GM18517 (cell line): ENCODE data around the gene AAMP.

ENCODE experiments used
- ATAC-seq: cut with Tn5 transposase; IDR thresholded peaks from one replicate; pipeline ENCODE4 v1.9.1; 2021; ENCODE audit warnings: mild to moderate bottlenecking, moderate library complexity; ENCODE audit not compliant: unreplicated experiment

The AAMP gene

DNA sequence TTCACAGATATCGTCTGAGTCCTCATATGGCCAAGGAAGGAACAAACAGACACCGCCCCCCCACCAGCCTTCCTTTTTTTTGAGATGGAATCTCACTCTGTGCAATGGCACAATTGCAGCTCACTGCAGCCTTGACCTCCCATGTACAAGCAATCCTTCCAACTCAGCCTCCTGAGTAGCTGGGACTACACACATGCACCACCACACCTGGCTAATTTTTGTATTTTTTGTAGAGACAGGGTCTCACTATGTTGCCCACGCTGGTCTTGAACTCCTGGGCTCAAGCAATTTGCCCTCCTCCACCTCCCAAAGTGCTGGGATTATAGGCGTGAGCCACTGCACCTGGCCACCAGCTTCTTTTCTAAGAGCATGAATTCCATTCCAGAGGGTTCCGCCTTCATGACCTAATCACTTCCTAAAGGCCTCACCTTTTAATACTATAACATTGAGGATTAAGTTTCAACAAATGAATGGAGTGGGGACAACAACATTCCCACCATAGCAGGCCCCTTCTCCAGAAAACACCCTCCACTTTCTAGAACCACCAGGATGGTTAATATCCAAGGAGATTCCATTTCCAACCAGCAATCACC, 24.6 kb upstream of the AAMP start:
- no peak for ATAC-seq

- ATAC-seq, result no peak
Measured at GRCh38 chr2:218293715-218294429, 23.9 kb upstream of the AAMP start.

- peak; percentile 59 for ATAC-seq
Measured at GRCh38 chr2:218292048-218293014, 22.4 kb upstream of the AAMP start, which contains the start of gene TMBIM1. TMBIM1 (minus strand) TSS chr2:218292503; CDS start chr2:218282141, 10,362 bp downstream.

GRCh38 chr2:218291318-218292047, 21.5 kb upstream of the AAMP start:
- ATAC-seq, result no peak

- peak; percentile 50 for ATAC-seq
Measured at GRCh38 chr2:218290316-218291261, 20.7 kb upstream of the AAMP start.

DNA sequence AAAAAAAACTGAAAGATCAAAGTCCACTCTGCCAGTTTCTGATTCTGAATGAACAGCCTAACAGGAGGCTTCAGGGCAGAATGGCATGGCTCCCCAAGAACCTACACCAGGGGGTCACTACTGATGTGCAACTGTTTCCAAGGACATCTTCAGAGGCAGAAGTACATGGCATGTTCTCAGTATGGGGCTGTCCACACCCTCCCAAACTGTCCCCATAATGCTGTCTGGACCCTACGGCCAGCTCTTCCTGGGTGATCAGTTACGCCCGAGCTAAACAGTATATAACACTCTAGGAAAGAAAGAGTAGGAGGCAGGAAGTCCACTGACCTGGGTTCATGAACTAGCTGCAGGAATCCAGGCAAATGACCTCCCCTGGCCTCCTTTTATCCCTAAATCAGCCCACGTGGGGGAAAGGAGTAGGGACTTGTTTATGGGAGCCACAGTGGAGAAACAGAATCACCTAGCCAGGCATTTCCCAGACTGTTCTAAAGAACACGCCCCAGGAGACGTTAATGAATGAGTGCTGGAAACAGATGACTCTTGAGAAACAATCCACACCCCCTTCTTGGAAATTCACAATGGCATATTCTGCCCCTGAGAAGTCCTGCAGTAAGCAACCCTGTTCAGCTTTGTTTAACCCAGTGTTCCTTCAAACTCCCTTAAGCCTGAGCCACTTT, 19.8 kb upstream of the AAMP start:
- no peak for ATAC-seq

GRCh38 chr2:218286570-218287459, 16.9 kb upstream of the AAMP start:
- peak; percentile 62 for ATAC-seq

DNA sequence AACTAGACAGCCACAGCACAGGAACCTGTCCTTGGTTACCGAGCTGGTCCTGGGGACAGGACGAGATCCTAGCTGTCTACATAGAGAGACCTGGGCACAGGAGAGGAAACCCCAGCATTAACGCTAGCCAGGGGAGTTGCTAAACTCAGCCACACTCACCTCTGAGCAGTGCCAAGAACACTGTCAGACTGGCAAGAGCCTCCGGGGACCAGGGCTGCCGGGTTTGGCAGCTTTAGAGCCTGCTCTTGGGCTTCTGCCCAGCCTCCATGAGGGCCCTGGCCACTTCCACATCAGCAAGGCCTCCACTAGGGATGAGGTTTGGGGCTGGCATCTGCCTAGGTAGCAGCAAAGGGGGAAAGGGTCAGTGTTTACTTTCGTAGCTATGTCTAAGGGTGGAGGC, 15.7 kb upstream of the AAMP start:
- ATAC-seq, result no peak

- ATAC-seq, result peak; percentile 52
Measured at GRCh38 chr2:218284106-218284811, 14.3 kb upstream of the AAMP start.

GRCh38 chr2:218282173-218282991, 12.4 kb upstream of the AAMP start:
- ATAC-seq, result no peak

- ATAC-seq, result no peak
Measured at GRCh38 chr2:218281449-218281848, 11.5 kb upstream of the AAMP start.

DNA sequence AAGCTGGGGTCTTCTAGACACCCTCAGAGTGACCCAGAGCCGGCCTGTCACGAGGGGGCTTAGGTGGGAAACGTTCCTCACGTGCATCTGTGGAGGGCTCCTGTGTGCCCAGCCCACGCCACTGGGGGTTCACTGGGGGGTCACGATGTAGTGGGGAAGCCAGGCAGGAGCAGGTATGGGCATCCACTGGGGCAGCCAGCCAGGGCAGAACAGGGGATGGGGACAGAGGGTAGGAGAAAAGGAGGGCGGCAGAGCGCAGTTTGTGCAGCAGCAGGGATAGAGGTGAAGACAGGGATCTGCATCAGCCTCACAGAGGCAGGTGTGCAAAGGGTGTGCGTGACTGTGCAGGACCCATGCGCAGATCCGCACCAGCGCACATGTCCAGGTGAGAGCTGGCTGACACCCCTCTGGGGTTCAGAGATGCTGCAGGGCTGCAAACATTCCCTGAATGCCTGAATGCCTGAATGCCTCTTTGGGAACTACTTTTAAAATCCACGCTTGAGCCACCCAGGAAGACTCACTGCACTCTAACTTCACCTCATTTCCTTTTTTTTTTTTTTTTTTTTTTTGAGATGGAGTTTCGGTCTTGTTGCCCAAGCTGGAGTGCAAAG, 10.4 kb upstream of the AAMP start:
- no peak for ATAC-seq

DNA sequence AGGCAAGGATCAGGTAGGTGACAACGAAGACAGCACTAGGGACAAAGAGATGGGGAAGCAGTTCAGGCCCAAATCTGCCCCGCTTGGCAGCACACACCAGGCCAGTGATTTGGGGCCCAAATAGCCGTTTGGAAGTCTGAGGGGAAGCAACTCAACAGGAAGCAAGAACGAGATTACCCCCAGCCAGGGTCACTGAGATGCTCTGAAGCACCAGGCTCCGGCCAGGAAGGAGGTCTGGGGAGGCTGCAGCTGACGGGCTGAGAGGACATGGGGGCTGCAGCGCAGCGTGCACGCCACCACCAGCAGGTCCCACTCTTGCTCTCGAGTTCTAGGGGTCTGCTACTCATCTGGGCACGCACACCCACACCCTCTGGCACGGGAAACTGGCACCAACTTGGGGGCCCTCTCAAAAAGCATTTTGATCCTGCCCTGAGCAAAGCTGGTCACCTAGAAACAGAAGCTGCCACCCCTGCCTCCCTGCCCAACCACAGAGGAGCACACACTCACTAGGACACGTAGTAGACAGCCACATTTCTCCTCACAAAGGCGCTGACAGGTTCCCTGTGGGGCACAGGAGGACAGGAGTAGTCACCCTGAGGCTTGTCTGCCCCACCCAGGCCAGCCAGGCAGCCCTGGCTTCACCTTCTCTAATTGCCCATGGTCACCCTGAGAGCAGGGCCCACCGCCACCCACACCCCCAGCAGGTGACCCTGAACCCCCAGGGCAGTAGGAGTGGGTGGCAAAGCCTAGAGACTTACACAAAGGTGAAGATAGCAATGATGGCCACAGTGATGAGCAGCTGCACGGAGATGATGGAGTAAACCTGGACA, 8.8 kb upstream of the AAMP start:
- no peak for ATAC-seq

GRCh38 chr2:218277921-218278320, 8.0 kb upstream of the AAMP start:
- ATAC-seq, result no peak

DNA sequence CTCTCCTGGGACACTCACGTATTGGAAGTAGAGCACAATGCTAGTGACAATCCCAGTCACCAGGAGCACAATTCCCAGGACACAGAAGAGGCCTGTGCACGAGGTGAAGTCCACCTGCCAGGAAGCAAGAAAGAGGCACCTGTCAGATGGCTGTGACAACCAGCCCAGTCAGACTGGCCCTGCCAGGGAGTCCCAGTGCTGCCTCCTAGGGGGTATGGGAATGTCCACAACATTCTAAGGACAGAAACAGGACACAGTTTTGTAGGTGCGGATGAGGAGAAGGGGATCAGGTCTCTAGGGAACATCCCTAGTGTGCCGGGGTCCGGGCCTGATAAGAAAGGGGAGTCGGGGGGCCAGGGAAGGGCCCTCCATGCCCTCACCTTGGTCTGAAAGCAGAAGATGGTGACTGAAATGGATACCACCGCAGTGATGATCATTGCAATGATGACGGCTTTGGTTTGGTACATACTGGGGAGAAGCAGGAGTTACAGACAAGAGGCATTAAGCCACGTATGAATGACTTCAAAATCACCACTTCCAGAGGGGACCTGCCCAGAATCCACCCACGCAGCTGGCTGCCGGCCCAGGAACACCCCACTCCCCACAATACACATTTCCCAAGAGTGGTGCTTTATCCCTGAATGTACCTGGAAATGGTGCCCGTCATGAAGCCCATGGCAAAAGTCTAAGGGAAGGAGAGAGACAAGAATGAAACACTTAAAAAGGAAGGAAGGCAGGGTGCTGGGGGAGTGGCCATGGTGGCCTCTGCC, 7.2 kb upstream of the AAMP start:
- no peak for ATAC-seq
